K562 treated with DMSO at 1 percent for 48 hours (cell line): ENCODE data around the gene FAM124A. TPM values are rescaled to one million over a fixed set of nuclear protein-coding genes. Genes with fewer than 3 reads are reported as not detected.

Experiments
- total RNA-seq: library from RNA; unstranded; fragments of 300-600 nt; gene quantifications from 2 replicates; pipeline ENCODE4 v1.2.3, GENCODE V29; 2022; ENCODE audit warnings: low replicate concordance; ENCODE audit errors: extremely low read depth

Gene FAM124A, protein sequence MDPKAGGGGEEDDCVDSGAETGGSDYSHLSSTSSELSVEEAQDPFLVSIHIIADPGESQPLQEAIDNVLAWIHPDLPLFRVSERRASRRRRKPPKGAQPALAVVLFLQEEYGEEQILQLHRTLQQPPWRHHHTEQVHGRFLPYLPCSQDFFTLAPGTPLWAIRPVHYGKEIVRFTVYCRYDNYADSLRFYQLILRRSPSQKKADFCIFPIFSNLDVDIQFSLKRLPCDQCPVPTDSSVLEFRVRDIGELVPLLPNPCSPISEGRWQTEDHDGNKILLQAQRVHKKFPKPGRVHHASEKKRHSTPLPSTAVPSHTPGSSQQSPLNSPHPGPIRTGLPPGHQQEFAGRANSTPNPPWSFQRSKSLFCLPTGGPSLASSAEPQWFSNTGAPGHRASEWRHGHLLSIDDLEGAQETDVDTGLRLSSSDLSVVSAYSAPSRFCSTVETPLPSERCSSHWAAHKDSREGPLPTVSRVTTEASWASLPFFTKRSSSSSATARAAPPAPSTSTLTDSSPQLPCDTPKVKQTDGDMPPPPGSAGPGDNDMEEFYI
- total RNA-seq: not detected in 2 replicates

DNA sequence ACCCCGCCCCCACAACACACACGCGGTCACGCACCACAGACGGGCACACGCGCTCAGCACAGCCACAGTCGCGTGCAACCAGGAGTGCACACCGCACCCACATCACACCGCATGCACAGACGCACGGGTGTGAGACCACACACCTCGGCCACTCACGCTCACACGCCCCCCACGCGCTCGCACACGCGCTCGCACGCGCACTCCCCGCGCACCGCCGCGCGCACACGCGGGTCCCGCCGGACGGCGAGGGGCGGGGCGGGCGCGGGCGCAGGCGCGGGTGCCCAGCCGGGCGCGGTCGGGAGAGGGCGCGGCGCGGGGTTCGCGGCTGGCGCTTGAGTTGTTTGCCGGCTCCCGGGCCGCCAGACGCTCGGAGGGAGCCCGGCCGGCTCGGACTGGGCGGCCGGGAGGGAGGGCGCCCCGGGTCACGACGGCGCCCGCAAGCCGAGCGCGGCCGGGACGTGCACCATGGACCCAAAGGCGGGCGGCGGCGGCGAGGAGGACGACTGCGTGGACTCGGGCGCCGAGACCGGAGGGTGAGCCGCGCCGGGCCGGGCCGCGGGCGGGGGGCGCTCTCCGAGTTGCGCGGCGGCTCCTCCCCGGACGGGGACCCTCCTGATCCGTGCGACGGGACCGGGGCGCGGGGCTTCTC, at the start of gene FAM124A:
TSS of gene FAM124A (plus strand) at position 362 of the 649 bp plus-strand sequence. CDS start at position 466, 104 bp downstream.

Other genes starting within 250 kb of the FAM124A start
- not detected in 2 replicates for gene C13orf42, start 111.1 kb upstream of the FAM124A start, total RNA-seq
- gene SERPINE3, start 117.3 kb downstream of the FAM124A start, total RNA-seq: not detected in 2 replicates
- gene INTS6, start 230.6 kb downstream of the FAM124A start, total RNA-seq: not detected in 2 replicates